A549 (cell line): Measurements from ENCODE around the gene SALL1.

Experiments used
- CEBPB ChIP-seq, 2 experiments: fragments of >200 bp in 1 of 2; sonication (Bioruptor Twin) in 1 of 2; formaldehyde crosslinking in 1 of 2; IDR thresholded peaks; 2 replicates each; pipeline ENCODE4 v1.6.1; 2012 to 2016
- CTCF ChIP-seq: fragments of >200 bp; sonication (Bioruptor Twin); formaldehyde crosslinking; IDR thresholded peaks from 3 replicates; pipeline ENCODE4 v1.5.1; 2016
- EP300 ChIP-seq, 2 experiments: fragments of >200 bp; sonication (Bioruptor Twin); formaldehyde crosslinking; IDR thresholded peaks; 2 replicates in 1 of 2; 3 replicates in 1 of 2; pipeline ENCODE4 v1.6.1; 2016 to 2017
- FOXS1 ChIP-seq: fragments of 250-450 bp; sonication (Bioruptor Pico); IDR thresholded peaks from 2 replicates; pipeline ENCODE4 v1.5.0; 2020; ENCODE audit warnings: mild to moderate bottlenecking, moderate library complexity
- HMGXB4 ChIP-seq: fragments of 250-450 bp; sonication (Bioruptor Pico); IDR thresholded peaks from 2 replicates; pipeline ENCODE4 v1.5.0; 2021; ENCODE audit warnings: mild to moderate bottlenecking, moderate library complexity, borderline replicate concordance
- HOXA7 ChIP-seq: fragments of 250-450 bp; sonication (Bioruptor Pico); IDR thresholded peaks from 2 replicates; pipeline ENCODE4 v1.5.0; 2020; ENCODE audit warnings: mild to moderate bottlenecking, moderate library complexity
- JUN ChIP-seq, 2 experiments: fragments of >200 bp; sonication (Bioruptor Twin); formaldehyde crosslinking; IDR thresholded peaks; 2 replicates in 1 of 2; 3 replicates in 1 of 2; pipeline ENCODE4 v1.6.1; 2016 to 2017
- JUNB ChIP-seq: fragments of >200 bp; sonication (Bioruptor Twin); formaldehyde crosslinking; IDR thresholded peaks from 2 replicates; pipeline ENCODE4 v1.6.1; 2016
- MAZ ChIP-seq: fragments of 150-350 bp; IDR thresholded peaks from 2 replicates; pipeline ENCODE4 v1.6.1; 2014; ENCODE audit warnings: antibody characterized with exemption, low read depth, low read length, borderline replicate concordance
- REST ChIP-seq: fragments of 200-600 bp; sonication (generic); IDR thresholded peaks from 2 replicates; pipeline ENCODE4 v1.6.1; 2016; ENCODE audit warnings: antibody characterized with exemption, mild to moderate bottlenecking, moderate library complexity
- SMC3 ChIP-seq: fragments of >200 bp; sonication (Bioruptor Twin); formaldehyde crosslinking; IDR thresholded peaks from 3 replicates; pipeline ENCODE4 v1.6.1; 2018; ENCODE audit warnings: inconsistent platforms
- TFCP2L1 ChIP-seq: fragments of 250-450 bp; sonication (Bioruptor Pico); IDR thresholded peaks from 2 replicates; pipeline ENCODE4 v1.5.0; 2021; ENCODE audit warnings: mild to moderate bottlenecking
- USF2 ChIP-seq: fragments of 450-650 bp; IDR thresholded peaks from 2 replicates; pipeline ENCODE4 v1.6.1; 2014; ENCODE audit warnings: antibody characterized with exemption
- ZFP36 ChIP-seq: fragments of 450-650 bp; IDR thresholded peaks from 2 replicates; pipeline ENCODE4 v1.6.1; 2014; ENCODE audit warnings: borderline replicate concordance; ENCODE audit not compliant: partially characterized antibody

GRCh38 chr16:51166541-51166940 lies 15.5 kb upstream of the SALL1 start:
- TF ChIP-seq HMGXB4 (no peak), HOXA7 (no peak), SMC3 (no peak), FOXS1 (CRISPR knock-in tag) (no peak), REST (no peak), EP300 (IDR thresholded peaks at IDR 0.05) (no peak), TFCP2L1 (CRISPR knock-in tag) (no peak), CTCF (no peak), JUNB (no peak), CEBPB (IDR thresholded peaks at IDR 0.05) (no peak), ZFP36 (no peak), JUN (IDR thresholded peaks at IDR 0.05) (no peak), MAZ (no peak), USF2 (no peak)
